ENCODE measurements around the gene NTSR1.

Gene NTSR1

GRCh38 chr20:62692176-62692575, 16.5 kb upstream of the NTSR1 start:
- no peak for TF ChIP-seq TAF1 (IDR thresholded peaks at IDR 0.05; ENCODE audit: low read depth, low read length)
- no peak for TF ChIP-seq SPI1 (IDR thresholded peaks at IDR 0.05; ENCODE audit: low read depth, low read length)
- TF ChIP-seq POLR2A (IDR thresholded peaks at IDR 0.05; ENCODE audit: low read depth, low read length), result no peak
- TF ChIP-seq POLR2AphosphoS5 (IDR thresholded peaks at IDR 0.05; ENCODE audit: low read depth, low read length), result no peak
- TF ChIP-seq PAX5 (IDR thresholded peaks at IDR 0.05; ENCODE audit: insufficient read depth, low read length, severe bottlenecking), result no peak
- TF ChIP-seq POU2F2 (IDR thresholded peaks at IDR 0.05; ENCODE audit: low read depth, low read length), result no peak
- DNase-seq (ENCODE audit: insufficient read length, low spot score) (no peak), FAIRE-seq (no peak)

GRCh38 chr20:62692801-62693523, 15.7 kb upstream of the NTSR1 start:
- no peak for DNase-seq (ENCODE audit: insufficient read length, low spot score)
- no peak for FAIRE-seq
- no peak for TF ChIP-seq POLR2AphosphoS5 (IDR thresholded peaks at IDR 0.05; ENCODE audit: low read depth, low read length)
- no peak for TF ChIP-seq PAX5 (IDR thresholded peaks at IDR 0.05; ENCODE audit: insufficient read depth, low read length, severe bottlenecking)
- TF ChIP-seq SPI1 (IDR thresholded peaks at IDR 0.05; ENCODE audit: low read depth, low read length), result no peak
- TF ChIP-seq POLR2A (IDR thresholded peaks at IDR 0.05; ENCODE audit: low read depth, low read length), result no peak
- TF ChIP-seq POU2F2 (IDR thresholded peaks at IDR 0.05; ENCODE audit: low read depth, low read length), result no peak

- FAIRE-seq (no peak), DNase-seq (ENCODE audit: insufficient read length, low spot score) (no peak)
- no peak for TF ChIP-seq POLR2A (IDR thresholded peaks at IDR 0.05; ENCODE audit: low read depth, low read length)
- no peak for TF ChIP-seq TAF1 (IDR thresholded peaks at IDR 0.05; ENCODE audit: low read depth, low read length)
- no peak for TF ChIP-seq POU2F2 (IDR thresholded peaks at IDR 0.05; ENCODE audit: low read depth, low read length)
- TF ChIP-seq POLR2AphosphoS5 (IDR thresholded peaks at IDR 0.05; ENCODE audit: low read depth, low read length), result no peak
- TF ChIP-seq PAX5 (IDR thresholded peaks at IDR 0.05; ENCODE audit: insufficient read depth, low read length, severe bottlenecking), result no peak
- no peak for TF ChIP-seq SPI1 (IDR thresholded peaks at IDR 0.05; ENCODE audit: low read depth, low read length)
Observed at GRCh38 chr20:62693524-62693922, 15.1 kb upstream of the NTSR1 start.

GRCh38 chr20:62694106-62694505, 14.5 kb upstream of the NTSR1 start:
- no peak for TF ChIP-seq TAF1 (IDR thresholded peaks at IDR 0.05; ENCODE audit: low read depth, low read length)
- no peak for TF ChIP-seq POLR2AphosphoS5 (IDR thresholded peaks at IDR 0.05; ENCODE audit: low read depth, low read length)
- TF ChIP-seq SPI1 (IDR thresholded peaks at IDR 0.05; ENCODE audit: low read depth, low read length), result no peak
- TF ChIP-seq POLR2A (IDR thresholded peaks at IDR 0.05; ENCODE audit: low read depth, low read length), result no peak
- no peak for TF ChIP-seq POU2F2 (IDR thresholded peaks at IDR 0.05; ENCODE audit: low read depth, low read length)
- TF ChIP-seq PAX5 (IDR thresholded peaks at IDR 0.05; ENCODE audit: insufficient read depth, low read length, severe bottlenecking), result no peak
- DNase-seq (ENCODE audit: insufficient read length, low spot score) (no peak), FAIRE-seq (no peak)

GRCh38 chr20:62694868-62695267, 13.8 kb upstream of the NTSR1 start:
- FAIRE-seq (no peak), DNase-seq (ENCODE audit: insufficient read length, low spot score) (no peak)
- TF ChIP-seq POLR2AphosphoS5 (IDR thresholded peaks at IDR 0.05; ENCODE audit: low read depth, low read length) (no peak), POLR2A (IDR thresholded peaks at IDR 0.05; ENCODE audit: low read depth, low read length) (no peak), POU2F2 (IDR thresholded peaks at IDR 0.05; ENCODE audit: low read depth, low read length) (no peak), SPI1 (IDR thresholded peaks at IDR 0.05; ENCODE audit: low read depth, low read length) (no peak), PAX5 (IDR thresholded peaks at IDR 0.05; ENCODE audit: insufficient read depth, low read length, severe bottlenecking) (no peak), TAF1 (IDR thresholded peaks at IDR 0.05; ENCODE audit: low read depth, low read length) (no peak)

GRCh38 chr20:62695448-62696414, 12.9 kb upstream of the NTSR1 start:
- TF ChIP-seq POLR2AphosphoS5 (IDR thresholded peaks at IDR 0.05; ENCODE audit: low read depth, low read length), result no peak
- no peak for TF ChIP-seq POU2F2 (IDR thresholded peaks at IDR 0.05; ENCODE audit: low read depth, low read length)
- TF ChIP-seq POLR2A (IDR thresholded peaks at IDR 0.05; ENCODE audit: low read depth, low read length), result no peak
- no peak for FAIRE-seq
- no peak for DNase-seq (ENCODE audit: insufficient read length, low spot score)

- TF ChIP-seq POU2F2 (IDR thresholded peaks at IDR 0.05; ENCODE audit: low read depth, low read length), result no peak
- no peak for TF ChIP-seq POLR2AphosphoS5 (IDR thresholded peaks at IDR 0.05; ENCODE audit: low read depth, low read length)
- no peak for TF ChIP-seq PAX5 (IDR thresholded peaks at IDR 0.05; ENCODE audit: insufficient read depth, low read length, severe bottlenecking)
- no peak for TF ChIP-seq TAF1 (IDR thresholded peaks at IDR 0.05; ENCODE audit: low read depth, low read length)
- no peak for TF ChIP-seq POLR2A (IDR thresholded peaks at IDR 0.05; ENCODE audit: low read depth, low read length)
- TF ChIP-seq SPI1 (IDR thresholded peaks at IDR 0.05; ENCODE audit: low read depth, low read length), result no peak
- FAIRE-seq (no peak), DNase-seq (ENCODE audit: insufficient read length, low spot score) (no peak)
Observed at GRCh38 chr20:62696434-62696957, 12.1 kb upstream of the NTSR1 start.

GRCh38 chr20:62696989-62697388, 11.6 kb upstream of the NTSR1 start:
- no peak for DNase-seq (ENCODE audit: insufficient read length, low spot score)
- no peak for TF ChIP-seq POLR2AphosphoS5 (IDR thresholded peaks at IDR 0.05; ENCODE audit: low read depth, low read length)
- no peak for TF ChIP-seq POLR2A (IDR thresholded peaks at IDR 0.05; ENCODE audit: low read depth, low read length)
- TF ChIP-seq SPI1 (IDR thresholded peaks at IDR 0.05; ENCODE audit: low read depth, low read length), result no peak
- no peak for TF ChIP-seq PAX5 (IDR thresholded peaks at IDR 0.05; ENCODE audit: insufficient read depth, low read length, severe bottlenecking)
- no peak for TF ChIP-seq TAF1 (IDR thresholded peaks at IDR 0.05; ENCODE audit: low read depth, low read length)
- TF ChIP-seq POU2F2 (IDR thresholded peaks at IDR 0.05; ENCODE audit: low read depth, low read length), result no peak
- no peak for FAIRE-seq

- no peak for TF ChIP-seq PAX5 (IDR thresholded peaks at IDR 0.05; ENCODE audit: insufficient read depth, low read length, severe bottlenecking)
- no peak for TF ChIP-seq SPI1 (IDR thresholded peaks at IDR 0.05; ENCODE audit: low read depth, low read length)
- TF ChIP-seq POLR2AphosphoS5 (IDR thresholded peaks at IDR 0.05; ENCODE audit: low read depth, low read length), result no peak
- TF ChIP-seq POLR2A (IDR thresholded peaks at IDR 0.05; ENCODE audit: low read depth, low read length), result no peak
- TF ChIP-seq TAF1 (IDR thresholded peaks at IDR 0.05; ENCODE audit: low read depth, low read length), result no peak
- no peak for TF ChIP-seq POU2F2 (IDR thresholded peaks at IDR 0.05; ENCODE audit: low read depth, low read length)
- FAIRE-seq (no peak), DNase-seq (ENCODE audit: insufficient read length, low spot score) (no peak)
Observed at GRCh38 chr20:62697468-62697912, 11.1 kb upstream of the NTSR1 start.

Measured in GM12891 (cell line).